Activated CD4-positive, CD25-positive, alpha-beta regulatory T cell treated with anti-CD3 and anti-CD28 coated beads, Interleukin-2, amount 50 U/mL, for 24 hours (primary cell): Measurements from ENCODE around the gene C22orf39.
"Not testable (repeated sequence)": the region's sequence is repeated elsewhere in the genome, so short reads cannot be mapped to it uniquely, and the experiment has no call there.

Experiments
- ATAC-seq, 2 donors: fragments of 150-1000 bp; cut with Tn5 transposase; one replicate each; pipeline ENCODE4 v1.10.0; 2021; ENCODE audit warnings: mild to moderate bottlenecking in 1 of 2, moderate library complexity in 1 of 2

Gene C22orf39

GRCh38 chr22:19453718-19454117 lies 6.2 kb upstream of the C22orf39 start:
- no peak for ATAC-seq

DNA sequence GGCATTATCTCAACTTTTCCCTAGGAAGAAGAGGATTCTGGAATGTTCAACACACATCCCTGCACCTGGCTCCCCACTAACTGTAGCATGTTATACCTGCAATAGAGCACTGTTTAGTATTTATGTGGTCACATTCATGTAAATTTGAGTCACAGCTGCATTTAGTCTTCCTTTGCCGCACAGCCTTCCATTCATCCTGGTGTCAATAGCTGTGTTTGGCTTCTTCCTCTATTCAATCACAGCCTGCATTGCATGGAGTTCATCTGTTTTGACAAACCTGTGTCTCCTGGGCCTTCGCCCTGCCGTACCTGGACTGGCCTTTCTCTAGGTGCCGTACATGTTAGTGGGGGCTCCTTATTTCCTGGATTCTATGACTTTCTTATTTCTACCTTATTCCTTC lies 4.1 kb upstream of the C22orf39 start:
- no peak for ATAC-seq

DNA sequence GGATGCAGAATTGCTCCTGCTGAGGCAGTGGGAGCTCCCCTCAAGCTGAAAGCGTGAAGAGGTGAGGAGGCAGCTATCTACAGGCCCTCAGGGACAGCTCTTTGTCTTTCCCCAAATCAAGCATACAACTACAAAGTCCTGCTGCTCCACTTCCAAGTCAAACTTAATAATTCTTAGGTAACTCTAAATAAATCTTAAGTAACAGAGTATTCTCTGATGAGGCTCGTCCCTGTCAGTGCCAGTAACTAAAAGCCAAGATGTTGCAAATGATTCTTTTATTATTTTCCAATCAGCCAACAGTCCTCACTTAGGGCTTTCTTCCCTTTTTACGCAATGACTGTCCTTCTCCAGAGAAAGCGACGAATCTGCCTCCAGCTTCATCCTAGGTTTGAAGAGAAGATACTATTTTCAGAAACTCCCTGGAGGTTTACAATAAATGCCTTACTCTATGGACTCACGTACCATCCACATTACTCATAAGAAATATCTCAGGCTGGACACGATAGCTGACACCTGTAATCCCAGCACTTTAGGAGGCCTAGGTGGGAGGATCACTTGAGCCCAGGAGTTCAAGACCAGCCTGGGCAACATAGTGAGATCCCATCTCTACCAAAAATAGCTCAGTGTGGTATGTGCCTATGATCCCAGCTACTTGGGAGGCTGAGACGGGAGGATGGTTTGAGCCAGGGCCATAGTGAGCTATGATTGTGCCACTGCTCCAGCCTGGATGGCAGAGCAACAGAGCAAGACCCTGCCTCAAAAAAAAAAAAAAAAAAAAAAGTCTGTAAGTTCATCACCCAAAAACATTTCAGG lies 3.1 kb upstream of the C22orf39 start:
- no peak for ATAC-seq

DNA sequence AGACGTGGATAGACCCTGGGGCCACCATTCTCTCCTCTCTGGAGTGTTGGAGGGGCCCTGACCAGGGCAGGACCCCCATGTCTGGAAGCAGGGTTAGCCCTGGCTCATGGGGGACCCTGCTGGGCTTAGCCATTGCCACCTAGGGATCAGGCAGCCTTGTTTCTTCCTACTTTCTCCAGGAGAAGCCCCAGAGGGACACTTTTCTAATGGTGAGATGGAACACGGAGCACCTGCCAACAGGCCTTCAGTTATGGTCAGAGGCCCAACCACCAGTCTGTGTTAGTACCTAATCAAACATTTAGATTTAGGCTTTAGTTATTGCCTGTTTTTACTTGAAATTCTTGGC lies 1.9 kb upstream of the C22orf39 start:
- no peak for ATAC-seq

DNA sequence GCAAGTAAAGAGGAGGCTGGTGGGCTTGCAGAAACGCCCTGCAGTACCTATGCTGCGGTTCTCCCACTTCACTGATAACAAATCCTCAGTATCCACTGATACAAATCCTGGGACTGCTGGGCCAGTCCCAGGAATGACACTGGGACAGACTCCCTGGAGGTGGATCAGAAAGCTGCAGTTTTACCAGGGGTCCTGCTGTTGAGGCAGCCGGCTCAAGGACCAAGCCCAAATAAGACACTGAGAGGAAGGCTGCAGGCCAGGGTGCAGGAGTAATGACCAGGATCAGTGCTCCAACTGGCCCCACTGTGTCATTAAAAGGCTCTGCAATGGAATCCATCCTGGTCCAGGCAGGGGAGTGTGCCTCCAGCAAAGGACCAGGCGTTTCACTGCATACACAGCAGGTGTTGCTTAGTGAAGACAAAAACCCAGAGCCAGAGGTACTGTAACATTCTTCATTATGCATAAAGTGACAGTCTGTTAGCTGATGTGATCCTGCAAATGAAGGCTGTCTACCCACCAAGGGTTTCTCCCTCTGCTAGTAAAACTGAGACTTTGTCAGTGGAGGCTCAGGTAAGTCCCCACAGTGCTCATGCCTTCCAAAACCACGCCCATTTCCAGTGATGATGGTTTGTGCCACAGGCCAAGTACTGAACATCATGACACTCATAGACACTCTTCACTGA lies 1.4 kb upstream of the C22orf39 start:
- peak; percentile 62 to 72 for ATAC-seq

DNA sequence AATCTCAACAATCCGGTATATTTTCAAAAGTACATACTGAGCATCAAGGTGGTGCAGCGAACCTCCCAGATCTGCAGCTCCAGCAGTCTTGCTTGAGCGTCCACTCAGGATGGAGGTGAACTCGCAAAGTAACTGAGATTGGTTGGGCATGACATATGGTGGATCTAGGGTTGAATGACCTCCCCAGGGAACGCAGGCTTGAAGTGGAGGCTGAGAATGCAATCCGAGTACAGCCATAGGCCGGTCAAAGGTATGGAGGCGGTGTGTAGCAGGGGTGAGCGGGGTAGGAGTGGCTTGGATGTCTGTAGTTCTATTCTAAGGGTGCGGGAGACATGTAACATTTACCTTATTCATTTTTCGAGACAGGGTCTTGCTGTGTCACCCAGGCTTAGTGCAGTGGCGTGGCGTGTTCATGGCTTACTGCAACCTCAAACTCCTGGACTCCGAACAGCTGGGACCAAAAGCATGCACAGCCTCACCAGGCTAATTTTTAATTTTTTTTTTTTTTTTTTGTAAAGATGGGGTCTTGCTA lies 631 bp upstream of the C22orf39 start:
- ATAC-seq: no peak

- peak in 1 of 2 donors; percentile 18 for ATAC-seq
Observed at GRCh38 chr22:19446603-19447329, 745 bp downstream of the C22orf39 start.

GRCh38 chr22:19445279-19445982 lies 2.1 kb downstream of the C22orf39 start:
- not testable (repeated sequence) for ATAC-seq

DNA sequence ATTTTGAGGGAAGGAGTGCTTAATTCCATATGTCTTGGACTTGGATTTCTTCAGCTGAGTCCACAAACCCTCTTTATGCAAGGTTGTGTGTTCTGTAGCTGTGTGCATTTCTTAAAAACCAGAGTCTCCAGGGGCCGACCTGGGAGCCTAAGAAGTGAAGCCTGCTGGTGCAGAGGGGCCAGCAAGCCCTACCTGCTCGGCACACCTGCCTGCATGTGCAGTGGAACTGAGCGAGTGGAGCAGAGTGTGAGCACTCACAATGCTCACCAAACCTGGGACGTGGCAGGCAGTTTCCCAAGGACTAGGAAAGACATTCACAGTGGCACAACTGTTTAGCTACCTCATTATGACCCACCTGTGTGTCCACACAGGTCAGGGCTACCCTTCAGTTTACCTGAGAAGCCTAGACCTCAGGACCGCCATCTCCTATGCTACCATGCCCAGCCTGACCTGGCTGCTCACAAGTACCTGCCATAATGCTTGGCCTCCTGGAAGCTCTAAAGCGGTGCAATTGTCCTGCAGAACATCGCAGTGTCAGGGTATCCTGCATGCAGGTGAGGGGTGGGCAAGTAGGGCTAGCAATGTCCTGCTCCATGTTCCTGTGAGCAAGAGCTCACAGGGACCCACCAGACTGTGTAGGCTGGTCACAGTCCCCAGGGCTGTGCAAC lies 3.8 kb downstream of the C22orf39 start:
- ATAC-seq: no peak

DNA sequence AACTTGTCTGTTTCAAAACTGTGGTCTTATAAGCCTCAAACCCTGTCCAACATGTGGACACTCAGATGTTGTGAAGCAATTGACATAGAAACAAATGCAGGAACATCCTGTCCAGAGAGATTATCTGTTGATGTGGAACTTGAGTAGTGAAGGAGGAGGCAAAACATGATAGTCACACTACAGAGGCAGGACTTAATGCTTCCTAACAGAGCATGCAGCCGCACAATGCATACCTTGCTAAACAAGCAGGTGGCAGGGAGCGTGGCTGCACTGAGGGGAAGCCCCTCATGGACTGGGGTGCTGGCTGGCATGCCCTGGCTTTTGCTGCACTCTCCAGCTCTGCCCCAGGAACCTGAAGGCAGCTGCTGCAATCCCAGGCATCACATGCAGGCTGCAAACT lies 5.3 kb downstream of the C22orf39 start:
- ATAC-seq: no peak

GRCh38 chr22:19440411-19441195 lies 6.9 kb downstream of the C22orf39 start:
- ATAC-seq: no peak

GRCh38 chr22:19438298-19438697 lies 9.2 kb downstream of the C22orf39 start:
- no peak for ATAC-seq

DNA sequence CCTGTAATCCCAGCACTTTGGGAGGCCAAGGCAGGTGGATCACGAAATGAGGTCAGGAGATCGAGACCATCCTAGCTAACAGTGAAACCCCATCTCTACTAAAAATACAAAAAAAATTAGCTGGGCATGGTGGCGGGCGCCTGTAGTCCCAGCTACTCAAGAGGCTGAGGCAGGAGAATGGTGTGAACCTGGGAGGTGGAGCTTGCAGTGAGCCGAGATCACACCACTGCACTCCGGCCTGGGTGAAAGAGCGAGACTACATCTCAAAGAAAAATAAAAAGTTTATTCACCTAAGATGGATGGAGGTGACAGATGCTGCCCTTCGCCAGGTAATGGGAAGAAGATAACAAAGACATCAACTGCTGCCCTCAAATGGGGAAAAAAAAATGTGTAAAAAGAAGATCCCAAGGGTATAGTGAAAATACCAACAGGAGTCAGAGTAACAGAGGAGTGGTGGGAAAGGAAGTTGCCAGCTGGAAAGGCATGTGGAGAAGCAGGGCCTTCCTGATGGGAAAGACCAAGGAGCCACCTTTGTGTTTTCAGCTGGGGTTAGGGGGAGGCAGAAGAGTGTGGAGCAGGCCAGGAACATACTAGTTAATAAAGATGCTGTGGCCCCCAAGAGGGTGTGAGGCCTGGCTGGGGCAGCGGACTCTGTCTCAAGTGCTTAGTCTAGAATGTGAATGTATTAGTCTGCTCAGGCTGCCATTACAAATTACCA lies 10.9 kb downstream of the C22orf39 start:
- ATAC-seq: not testable (repeated sequence)

GRCh38 chr22:19434829-19435580 lies 12.5 kb downstream of the C22orf39 start:
- no peak for ATAC-seq

- no peak for ATAC-seq
Observed at GRCh38 chr22:19434401-19434800, 13.1 kb downstream of the C22orf39 start.

GRCh38 chr22:19432133-19432851 lies 15.2 kb downstream of the C22orf39 start, which contains the start of gene MRPL40:
Gene MRPL40 (plus strand): TSS chr22:19432545. CDS start chr22:19432555, 10 bp downstream.
- ATAC-seq: peak; percentile 89

- peak; percentile 56 to 69 for ATAC-seq
Observed at GRCh38 chr22:19431649-19432132, 15.8 kb downstream of the C22orf39 start, which contains the start of gene HIRA. Gene HIRA (minus strand): TSS chr22:19431733. CDS start chr22:19431476, 257 bp downstream.

- ATAC-seq: no peak
Observed at GRCh38 chr22:19430890-19431541, 16.5 kb downstream of the C22orf39 start.
